H1 (cell line): ENCODE results near the gene NTRK1. TPM values are rescaled to one million over a fixed set of nuclear protein-coding genes. Genes with fewer than 3 reads are reported as not detected.
A peak's percentile ranks its signal among the peaks of the same experiment; 100 is the strongest.

ENCODE experiments used
- CTCF ChIA-PET: fragments of 300-600 bp; sonication (Branson Sonifier 250); formaldehyde crosslinking; loops from one replicate; lab custom pipeline; 2021; ENCODE audit not compliant: partially characterized antibody; lab: Charles Lee
- POLR2A ChIA-PET: fragments of 300-600 bp; sonication (Branson Sonifier 250); formaldehyde crosslinking; loops from one replicate; lab custom pipeline; 2021; ENCODE audit warnings: inconsistent platforms; ENCODE audit not compliant: partially characterized antibody; lab: Charles Lee
- DNase-seq, 2 experiments: peaks; one replicate each; pipeline versions ENCODE4 v3.0.0 to v3.0.0-alpha.2; 2010 to 2022; ENCODE audit warnings: low spot score in 2 of 2, low read depth in 1 of 2, mixed read lengths in 1 of 2
- FAIRE-seq: peaks from 2 replicates; lab custom pipeline; 2011; peaks lifted over from hg19 to GRCh38; lab: Jason Lieb, UNC
- H2AFZ ChIP-seq: 2 replicates; pipeline ENCODE4 v1.8.1; 2012; ENCODE audit warnings: low read length, inconsistent platforms
- H2AK5ac ChIP-seq: 2 replicates; pipeline ENCODE4 v1.6.1; 2013; ENCODE audit warnings: low read depth, low read length
- H2BK120ac ChIP-seq: replicated peaks from 2 replicates; pipeline ENCODE3; 2013; ENCODE audit warnings: low read depth, low read length, inconsistent platforms
- H2BK12ac ChIP-seq: 2 replicates; pipeline ENCODE4 v1.6.1; 2013; ENCODE audit warnings: low read depth, low read length
- H2BK15ac ChIP-seq: 2 replicates; pipeline ENCODE4 v1.6.1; 2013; ENCODE audit warnings: low read length
- H2BK20ac ChIP-seq: 2 replicates; pipeline ENCODE4 v1.6.1; 2013; ENCODE audit warnings: low read length
- H2BK5ac ChIP-seq: 2 replicates; pipeline ENCODE4 v1.6.1; 2013; ENCODE audit warnings: low read depth, low read length
- H3K14ac ChIP-seq: 2 replicates; pipeline ENCODE4 v1.6.1; 2013; ENCODE audit warnings: inconsistent platforms; ENCODE audit not compliant: insufficient read length
- H3K18ac ChIP-seq: 2 replicates; pipeline ENCODE4 v1.6.1; 2013; ENCODE audit warnings: low read length; ENCODE audit errors: extremely low read depth
- H3K23ac ChIP-seq: 2 replicates; pipeline ENCODE4 v1.6.1; 2013; ENCODE audit warnings: inconsistent platforms; ENCODE audit not compliant: insufficient read length
- H3K23me2 ChIP-seq: 2 replicates; pipeline ENCODE4 v1.6.1; 2013; ENCODE audit warnings: low read depth, low read length
- H3K27ac ChIP-seq: 2 replicates; pipeline ENCODE4 v1.6.1; 2011; ENCODE audit warnings: low read depth, low read length, inconsistent platforms
- H3K27me3 ChIP-seq, 4 experiments: replicated peaks in 1 of 4; 1 replicate in 1 of 4; 2 replicates in 3 of 4; pipeline versions ENCODE4 v1.6.1 to v1.8.1; 2011 to 2013; ENCODE audit warnings: low read length in 3 of 4, mild to moderate bottlenecking in 3 of 4, inconsistent platforms in 2 of 4, mixed read lengths in 2 of 4, moderate library complexity in 1 of 4; ENCODE audit not compliant: control insufficient read depth in 3 of 4, insufficient read depth in 3 of 4; ENCODE audit errors: extremely low read depth in 1 of 4
- H3K36me3 ChIP-seq, 4 experiments: 2 replicates each; pipeline versions ENCODE4 v1.6.1 to v1.8.1; 2011 to 2013; ENCODE audit warnings: mild to moderate bottlenecking in 4 of 4, low read length in 3 of 4, moderate library complexity in 2 of 4, control low read depth in 1 of 4, inconsistent platforms in 1 of 4; ENCODE audit not compliant: insufficient read depth in 4 of 4, control insufficient read depth in 2 of 4
- H3K4ac ChIP-seq: replicated peaks from 2 replicates; pipeline ENCODE3; 2013; ENCODE audit warnings: low read length, low read depth, mixed read lengths, inconsistent platforms; ENCODE audit not compliant: insufficient read length
- H3K4me1 ChIP-seq, 4 experiments: replicated peaks in 1 of 4; 1 replicate in 1 of 4; 2 replicates in 3 of 4; pipeline versions ENCODE4 v1.6.1 to v1.8.1; 2011 to 2013; ENCODE audit warnings: low read length in 3 of 4, inconsistent platforms in 2 of 4, mixed read lengths in 1 of 4; ENCODE audit not compliant: insufficient read depth in 4 of 4, control insufficient read depth in 3 of 4
- H3K4me2 ChIP-seq, 2 experiments: 2 replicates each; pipeline versions ENCODE4 v1.6.1 to v1.8.1; 2011 to 2013; ENCODE audit warnings: low read depth in 2 of 2, low read length in 2 of 2, control low read depth in 1 of 2, inconsistent platforms in 1 of 2, mild to moderate bottlenecking in 1 of 2; ENCODE audit not compliant: insufficient read depth in 1 of 2
- H3K4me3 ChIP-seq, 4 experiments: fragments of 200-600, 300-600 bp in 1 of 4; sonication (generic), shearing (Covaris generic), sonication (Bioruptor Twin) in 1 of 4; 2 replicates each; pipeline versions ENCODE4 v1.5.1 to v1.8.1; 2011 to 2016; ENCODE audit warnings: low read length in 4 of 4, low read depth in 3 of 4, control low read depth in 2 of 4, inconsistent platforms in 2 of 4, mild to moderate bottlenecking in 2 of 4, mixed read lengths in 1 of 4, moderate library complexity in 1 of 4; ENCODE audit not compliant: insufficient read depth in 2 of 4; ENCODE audit errors: extremely low read depth in 1 of 4
- H3K56ac ChIP-seq: replicated peaks from 2 replicates; pipeline ENCODE3; 2013; ENCODE audit warnings: low read depth, mild to moderate bottlenecking, mixed read lengths, low read length, inconsistent platforms; ENCODE audit not compliant: insufficient read length
- H3K79me1 ChIP-seq: 2 replicates; pipeline ENCODE4 v1.6.1; 2013; ENCODE audit warnings: low read depth, low read length, control low read depth
- H3K79me2 ChIP-seq, 2 experiments: 2 replicates each; pipeline versions ENCODE4 v1.6.1 to v1.8.1; 2012 to 2013; ENCODE audit warnings: low read length in 2 of 2, mild to moderate bottlenecking in 2 of 2, inconsistent platforms in 1 of 2; ENCODE audit not compliant: insufficient read depth in 2 of 2, control insufficient read depth in 1 of 2
- H3K9ac ChIP-seq, 4 experiments: replicated peaks in 1 of 4; 1 replicate in 1 of 4; 2 replicates in 3 of 4; pipeline versions ENCODE4 v1.6.1 to v1.8.1; 2011 to 2013; ENCODE audit warnings: low read depth in 3 of 4, low read length in 3 of 4, control low read depth in 2 of 4, mild to moderate bottlenecking in 2 of 4, moderate library complexity in 2 of 4, inconsistent platforms in 1 of 4; ENCODE audit errors: extremely low read depth in 1 of 4
- H3K9me3 ChIP-seq, 2 experiments: 2 replicates each; pipeline versions ENCODE4 v1.6.1 to v1.8.1; 2012 to 2013; ENCODE audit warnings: mild to moderate bottlenecking in 2 of 2, moderate library complexity in 2 of 2, control low read depth in 1 of 2, inconsistent platforms in 1 of 2, low read depth in 1 of 2, low read length in 1 of 2, mixed read lengths in 1 of 2; ENCODE audit not compliant: insufficient read depth in 2 of 2
- H4K20me1 ChIP-seq, 2 experiments: replicated peaks in 1 of 2; 2 replicates each; pipeline versions ENCODE3 to v1.8.1; 2011 to 2013; ENCODE audit warnings: inconsistent platforms in 2 of 2, low read length in 2 of 2, mild to moderate bottlenecking in 1 of 2; ENCODE audit not compliant: insufficient read depth in 2 of 2, control insufficient read depth in 1 of 2
- H4K5ac ChIP-seq: 2 replicates; pipeline ENCODE4 v1.6.1; 2013; ENCODE audit warnings: low read length, low read depth, mixed read lengths, inconsistent platforms; ENCODE audit not compliant: insufficient read length
- H4K8ac ChIP-seq: 2 replicates; pipeline ENCODE4 v1.8.0; 2013; ENCODE audit warnings: mild to moderate bottlenecking, moderate library complexity, low read length, inconsistent platforms; ENCODE audit not compliant: insufficient read depth; ENCODE audit errors: extremely low read depth
- H4K91ac ChIP-seq: replicated peaks from 2 replicates; pipeline ENCODE3; 2013; ENCODE audit warnings: low read length, mixed read lengths, inconsistent platforms; ENCODE audit not compliant: insufficient read length
- EP300 ChIP-seq, 2 experiments: IDR thresholded peaks; 1 replicate in 1 of 2; 2 replicates in 1 of 2; pipeline ENCODE4 v1.6.1; 2011 to 2012; ENCODE audit warnings: low read depth in 2 of 2, low read length in 2 of 2, mild to moderate bottlenecking in 2 of 2, borderline replicate concordance in 1 of 2, inconsistent platforms in 1 of 2, moderate library complexity in 1 of 2
- TAF7 ChIP-seq: optimal IDR thresholded peaks from 2 replicates; pipeline ENCODE3; 2011; ENCODE audit warnings: low read depth, mild to moderate bottlenecking, inconsistent platforms, low read length, moderate library complexity, borderline replicate concordance
- WGBS, 2 experiments: shearing (Covaris generic) in 1 of 2; methylation state at CpG; one replicate each; pipeline versions ENCODE4 v1.1.6 to v1.1.7; 2013 to 2015; ENCODE audit warnings: low lambda C conversion rate in 2 of 2, mixed read lengths in 2 of 2, inconsistent platforms in 1 of 2, low coverage in 1 of 2, missing lambda C conversion rate in 1 of 2; ENCODE audit not compliant: insufficient replicate concordance in 2 of 2, insufficient coverage in 1 of 2, insufficient read length in 1 of 2; ENCODE audit errors: extremely low coverage in 1 of 2, missing lambda C conversion rate in 1 of 2; 5-methylcytosine and 5-hydroxymethylcytosine counted together
- polyA plus RNA-seq, 7 experiments: library from polyadenylated mRNA; depleted of rRNA in 3 of 7; stranded (reverse) in 5 of 7; unstranded in 2 of 7; fragments of >200 nt in 5 of 7; fragments of 200-250 nt in 2 of 7; gene quantifications; 1 replicate in 5 of 7; 2 replicates in 1 of 7; 4 replicates in 1 of 7; pipeline versions ENCODE4 v1.2.1 to v1.2.3, GENCODE V29; 2011 to 2013; ENCODE audit warnings: missing spikeins in 2 of 7, mixed read lengths in 2 of 7
- total RNA-seq: library from RNA; stranded (reverse); fragmentation: NEBNext Ultra II Directional; extraction: Animal tissue kit (Norgen Biotek cat#: 25700); gene quantifications from 2 replicates; pipeline ENCODE4 v1.2.1, GENCODE V29; 2021

The NTRK1 gene
- total and polyA plus RNA-seq, 2 of the 8 experiments (the other 6 are each of a cell fraction or from before 2014, with no cell fraction given): 0.12 to 0.24 TPM

DNA sequence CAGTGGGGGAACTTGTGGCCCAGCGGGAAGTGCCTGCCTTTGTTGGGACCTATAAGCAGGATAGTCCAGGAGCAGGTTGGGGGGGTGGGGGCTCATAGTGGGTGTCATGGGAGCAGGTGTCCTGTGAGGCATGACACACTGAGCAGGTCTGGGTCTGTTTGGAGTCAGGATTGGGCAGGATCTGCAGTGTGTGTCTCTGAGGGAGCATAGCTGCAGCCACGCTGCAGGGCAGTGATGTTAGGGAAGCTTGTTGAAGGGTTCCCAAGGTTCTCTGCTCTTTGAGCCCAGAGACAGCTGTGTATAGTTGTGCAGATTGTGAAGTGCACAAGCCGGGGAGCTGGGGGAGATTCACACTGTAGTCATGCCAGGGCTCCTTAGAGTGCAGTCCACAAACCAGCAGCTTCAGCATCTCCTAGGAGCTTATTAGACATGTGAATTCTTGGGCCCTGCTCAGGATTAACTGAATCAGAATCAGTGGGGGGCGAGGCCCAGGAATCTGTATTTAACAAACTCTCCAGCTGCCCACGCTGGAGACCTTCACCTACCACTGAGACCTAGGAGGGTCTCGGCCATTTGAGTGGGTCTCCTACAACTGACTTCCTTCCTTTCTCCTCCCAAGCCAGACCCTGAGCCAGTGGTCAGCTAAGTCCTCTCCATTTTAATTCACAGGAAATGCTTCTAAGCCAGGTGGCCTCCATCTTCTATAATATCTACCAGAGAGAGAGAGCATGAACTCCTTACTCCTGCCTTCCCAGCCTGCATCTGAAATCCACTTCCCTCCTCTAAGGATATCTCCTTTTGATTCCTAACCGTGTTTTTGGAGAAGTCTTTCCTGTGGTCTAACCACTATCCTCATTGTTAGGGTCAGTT is 12.8 kb upstream of the NTRK1 start:
- Histone ChIP-seq H4K8ac (no peak overlapping the region), H3K18ac (no peak overlapping the region), H3K9me3 (no peaks in the 10 kb centered on the region), H2BK20ac (no peak overlapping the region), H4K91ac (no peak overlapping the region), H4K5ac (no peak overlapping the region), H3K4me3 (peak overlapping the region in 1 of 4 experiments; percentile 59; a peak in 2 of 8 replicates), H4K20me1 (peaks cover 7 to 19% of the 10 kb centered on the region in 2 experiments), H3K27ac (no peak overlapping the region), H2AFZ (no peak overlapping the region), H3K23ac (no peak overlapping the region), H3K36me3 (no peaks in the 10 kb centered on the region), H3K79me1 (no peaks in the 10 kb centered on the region), H3K23me2 (peaks cover 12% of the 10 kb centered on the region), H3K27me3 (peaks cover 68 to 97% (median 76%) of the 10 kb centered on the region in 4 experiments), H2AK5ac (no peak overlapping the region), H3K14ac (no peak overlapping the region), H3K56ac (no peak overlapping the region), H2BK120ac (no peak overlapping the region), H2BK12ac (no peak overlapping the region), H3K4me2 (peak overlapping the region; percentile 87 to 94), H3K9ac (no peak overlapping the region), H3K4me1 (peaks cover 0 to 25% (median 11%) of the 10 kb centered on the region in 4 experiments; a peak in 5 of 7 replicates), H3K79me2 (no peaks in the 10 kb centered on the region), H2BK5ac (no peak overlapping the region), H3K4ac (no peak overlapping the region), H2BK15ac (0 out of 2 replicates have a peak overlapping the region, but pooled peaks have one; percentile 29)
- TF ChIP-seq EP300 (IDR thresholded peaks at IDR 0.05; ENCODE audit: borderline replicate concordance in 1 of 2, low read depth in 2 of 2, low read length in 2 of 2) (no peak), TAF7 (peak; percentile 59)
- POLR2A ChIA-PET: interaction anchor here (0.9 to 1.5 kb wide), 6 partner anchors 9 to 68 kb away, joined by 3 to 6 read pairs (median 4); partner anchors contain the start of gene NTRK1
- CTCF ChIA-PET: interaction anchor here (0.5 to 25.2 kb wide), 16 partner anchors 8 to 159 kb away, joined by 3 to 719 read pairs (median 5); partner anchors contain the start of genes INSRR, NTRK1 and PEAR1
- WGBS, 2 experiments: 65% methylated on average over 7 of the region's 7 CpGs; no CpG with 5 or more reads in 1 of the 2 experiments
- DNase-seq (no peak), FAIRE-seq (no peak)
